H1 (cell line): ENCODE data around the gene C5AR1. TPM values are rescaled to one million over a fixed set of nuclear protein-coding genes. Genes with fewer than 3 reads are reported as not detected.

Experiments used
- CTCF ChIA-PET: fragments of 300-600 bp; sonication (Branson Sonifier 250); formaldehyde crosslinking; loops from one replicate; lab custom pipeline; 2021; ENCODE audit not compliant: partially characterized antibody; lab: Charles Lee
- POLR2A ChIA-PET: fragments of 300-600 bp; sonication (Branson Sonifier 250); formaldehyde crosslinking; loops from one replicate; lab custom pipeline; 2021; ENCODE audit warnings: inconsistent platforms; ENCODE audit not compliant: partially characterized antibody; lab: Charles Lee
- DNase-seq, 2 experiments: peaks; one replicate each; pipeline versions ENCODE4 v3.0.0 to v3.0.0-alpha.2; 2010 to 2022; ENCODE audit warnings: low spot score in 2 of 2, low read depth in 1 of 2, mixed read lengths in 1 of 2
- FAIRE-seq: peaks from 2 replicates; lab custom pipeline; 2011; peaks lifted over from hg19 to GRCh38; lab: Jason Lieb, UNC
- H2AFZ ChIP-seq: 2 replicates; pipeline ENCODE4 v1.8.1; 2012; ENCODE audit warnings: low read length, inconsistent platforms
- H2AK5ac ChIP-seq: 2 replicates; pipeline ENCODE4 v1.6.1; 2013; ENCODE audit warnings: low read depth, low read length
- H2BK120ac ChIP-seq: replicated peaks from 2 replicates; pipeline ENCODE3; 2013; ENCODE audit warnings: low read depth, low read length, inconsistent platforms
- H2BK12ac ChIP-seq: 2 replicates; pipeline ENCODE4 v1.6.1; 2013; ENCODE audit warnings: low read depth, low read length
- H2BK15ac ChIP-seq: 2 replicates; pipeline ENCODE4 v1.6.1; 2013; ENCODE audit warnings: low read length
- H2BK20ac ChIP-seq: 2 replicates; pipeline ENCODE4 v1.6.1; 2013; ENCODE audit warnings: low read length
- H2BK5ac ChIP-seq: 2 replicates; pipeline ENCODE4 v1.6.1; 2013; ENCODE audit warnings: low read depth, low read length
- H3K14ac ChIP-seq: 2 replicates; pipeline ENCODE4 v1.6.1; 2013; ENCODE audit warnings: inconsistent platforms; ENCODE audit not compliant: insufficient read length
- H3K18ac ChIP-seq: 2 replicates; pipeline ENCODE4 v1.6.1; 2013; ENCODE audit warnings: low read length; ENCODE audit errors: extremely low read depth
- H3K23ac ChIP-seq: 2 replicates; pipeline ENCODE4 v1.6.1; 2013; ENCODE audit warnings: inconsistent platforms; ENCODE audit not compliant: insufficient read length
- H3K23me2 ChIP-seq: 2 replicates; pipeline ENCODE4 v1.6.1; 2013; ENCODE audit warnings: low read depth, low read length
- H3K27ac ChIP-seq: 2 replicates; pipeline ENCODE4 v1.6.1; 2011; ENCODE audit warnings: low read depth, low read length, inconsistent platforms
- H3K27me3 ChIP-seq, 4 experiments: replicated peaks in 1 of 4; 1 replicate in 1 of 4; 2 replicates in 3 of 4; pipeline versions ENCODE4 v1.6.1 to v1.8.1; 2011 to 2013; ENCODE audit warnings: low read length in 3 of 4, mild to moderate bottlenecking in 3 of 4, inconsistent platforms in 2 of 4, mixed read lengths in 2 of 4, moderate library complexity in 1 of 4; ENCODE audit not compliant: control insufficient read depth in 3 of 4, insufficient read depth in 3 of 4; ENCODE audit errors: extremely low read depth in 1 of 4
- H3K36me3 ChIP-seq, 4 experiments: 2 replicates each; pipeline versions ENCODE4 v1.6.1 to v1.8.1; 2011 to 2013; ENCODE audit warnings: mild to moderate bottlenecking in 4 of 4, low read length in 3 of 4, moderate library complexity in 2 of 4, control low read depth in 1 of 4, inconsistent platforms in 1 of 4; ENCODE audit not compliant: insufficient read depth in 4 of 4, control insufficient read depth in 2 of 4
- H3K4ac ChIP-seq: replicated peaks from 2 replicates; pipeline ENCODE3; 2013; ENCODE audit warnings: low read length, low read depth, mixed read lengths, inconsistent platforms; ENCODE audit not compliant: insufficient read length
- H3K4me1 ChIP-seq, 4 experiments: replicated peaks in 1 of 4; 1 replicate in 1 of 4; 2 replicates in 3 of 4; pipeline versions ENCODE4 v1.6.1 to v1.8.1; 2011 to 2013; ENCODE audit warnings: low read length in 3 of 4, inconsistent platforms in 2 of 4, mixed read lengths in 1 of 4; ENCODE audit not compliant: insufficient read depth in 4 of 4, control insufficient read depth in 3 of 4
- H3K4me2 ChIP-seq, 2 experiments: 2 replicates each; pipeline versions ENCODE4 v1.6.1 to v1.8.1; 2011 to 2013; ENCODE audit warnings: low read depth in 2 of 2, low read length in 2 of 2, control low read depth in 1 of 2, inconsistent platforms in 1 of 2, mild to moderate bottlenecking in 1 of 2; ENCODE audit not compliant: insufficient read depth in 1 of 2
- H3K4me3 ChIP-seq, 4 experiments: fragments of 200-600, 300-600 bp in 1 of 4; sonication (generic), shearing (Covaris generic), sonication (Bioruptor Twin) in 1 of 4; 2 replicates each; pipeline versions ENCODE4 v1.5.1 to v1.8.1; 2011 to 2016; ENCODE audit warnings: low read length in 4 of 4, low read depth in 3 of 4, control low read depth in 2 of 4, inconsistent platforms in 2 of 4, mild to moderate bottlenecking in 2 of 4, mixed read lengths in 1 of 4, moderate library complexity in 1 of 4; ENCODE audit not compliant: insufficient read depth in 2 of 4; ENCODE audit errors: extremely low read depth in 1 of 4
- H3K56ac ChIP-seq: replicated peaks from 2 replicates; pipeline ENCODE3; 2013; ENCODE audit warnings: low read depth, mild to moderate bottlenecking, mixed read lengths, low read length, inconsistent platforms; ENCODE audit not compliant: insufficient read length
- H3K79me1 ChIP-seq: 2 replicates; pipeline ENCODE4 v1.6.1; 2013; ENCODE audit warnings: low read depth, low read length, control low read depth
- H3K79me2 ChIP-seq, 2 experiments: 2 replicates each; pipeline versions ENCODE4 v1.6.1 to v1.8.1; 2012 to 2013; ENCODE audit warnings: low read length in 2 of 2, mild to moderate bottlenecking in 2 of 2, inconsistent platforms in 1 of 2; ENCODE audit not compliant: insufficient read depth in 2 of 2, control insufficient read depth in 1 of 2
- H3K9ac ChIP-seq, 4 experiments: replicated peaks in 1 of 4; 1 replicate in 1 of 4; 2 replicates in 3 of 4; pipeline versions ENCODE4 v1.6.1 to v1.8.1; 2011 to 2013; ENCODE audit warnings: low read depth in 3 of 4, low read length in 3 of 4, control low read depth in 2 of 4, mild to moderate bottlenecking in 2 of 4, moderate library complexity in 2 of 4, inconsistent platforms in 1 of 4; ENCODE audit errors: extremely low read depth in 1 of 4
- H3K9me3 ChIP-seq, 2 experiments: 2 replicates each; pipeline versions ENCODE4 v1.6.1 to v1.8.1; 2012 to 2013; ENCODE audit warnings: mild to moderate bottlenecking in 2 of 2, moderate library complexity in 2 of 2, control low read depth in 1 of 2, inconsistent platforms in 1 of 2, low read depth in 1 of 2, low read length in 1 of 2, mixed read lengths in 1 of 2; ENCODE audit not compliant: insufficient read depth in 2 of 2
- H4K20me1 ChIP-seq, 2 experiments: replicated peaks in 1 of 2; 2 replicates each; pipeline versions ENCODE3 to v1.8.1; 2011 to 2013; ENCODE audit warnings: inconsistent platforms in 2 of 2, low read length in 2 of 2, mild to moderate bottlenecking in 1 of 2; ENCODE audit not compliant: insufficient read depth in 2 of 2, control insufficient read depth in 1 of 2
- H4K5ac ChIP-seq: 2 replicates; pipeline ENCODE4 v1.6.1; 2013; ENCODE audit warnings: low read length, low read depth, mixed read lengths, inconsistent platforms; ENCODE audit not compliant: insufficient read length
- H4K8ac ChIP-seq: 2 replicates; pipeline ENCODE4 v1.8.0; 2013; ENCODE audit warnings: mild to moderate bottlenecking, moderate library complexity, low read length, inconsistent platforms; ENCODE audit not compliant: insufficient read depth; ENCODE audit errors: extremely low read depth
- H4K91ac ChIP-seq: replicated peaks from 2 replicates; pipeline ENCODE3; 2013; ENCODE audit warnings: low read length, mixed read lengths, inconsistent platforms; ENCODE audit not compliant: insufficient read length
- TAF1 ChIP-seq: IDR thresholded peaks from 2 replicates; pipeline ENCODE4 v1.6.1; 2011; ENCODE audit warnings: mild to moderate bottlenecking, low read depth, low read length
- WGBS, 2 experiments: shearing (Covaris generic) in 1 of 2; methylation state at CpG; one replicate each; pipeline versions ENCODE4 v1.1.6 to v1.1.7; 2013 to 2015; ENCODE audit warnings: low lambda C conversion rate in 2 of 2, mixed read lengths in 2 of 2, inconsistent platforms in 1 of 2, low coverage in 1 of 2, missing lambda C conversion rate in 1 of 2; ENCODE audit not compliant: insufficient replicate concordance in 2 of 2, insufficient coverage in 1 of 2, insufficient read length in 1 of 2; ENCODE audit errors: extremely low coverage in 1 of 2, missing lambda C conversion rate in 1 of 2; 5-methylcytosine and 5-hydroxymethylcytosine counted together
- polyA plus RNA-seq, 7 experiments: library from polyadenylated mRNA; depleted of rRNA in 3 of 7; stranded (reverse) in 5 of 7; unstranded in 2 of 7; fragments of >200 nt in 5 of 7; fragments of 200-250 nt in 2 of 7; gene quantifications; 1 replicate in 5 of 7; 2 replicates in 1 of 7; 4 replicates in 1 of 7; pipeline versions ENCODE4 v1.2.1 to v1.2.3, GENCODE V29; 2011 to 2013; ENCODE audit warnings: missing spikeins in 2 of 7, mixed read lengths in 2 of 7
- total RNA-seq: library from RNA; stranded (reverse); fragmentation: NEBNext Ultra II Directional; extraction: Animal tissue kit (Norgen Biotek cat#: 25700); gene quantifications from 2 replicates; pipeline ENCODE4 v1.2.1, GENCODE V29; 2021

The C5AR1 gene
- total and polyA plus RNA-seq, 2 of the 8 experiments (the other 6 are each of a cell fraction or from before 2014, with no cell fraction given): 0.20 TPM; not detected in 1

DNA sequence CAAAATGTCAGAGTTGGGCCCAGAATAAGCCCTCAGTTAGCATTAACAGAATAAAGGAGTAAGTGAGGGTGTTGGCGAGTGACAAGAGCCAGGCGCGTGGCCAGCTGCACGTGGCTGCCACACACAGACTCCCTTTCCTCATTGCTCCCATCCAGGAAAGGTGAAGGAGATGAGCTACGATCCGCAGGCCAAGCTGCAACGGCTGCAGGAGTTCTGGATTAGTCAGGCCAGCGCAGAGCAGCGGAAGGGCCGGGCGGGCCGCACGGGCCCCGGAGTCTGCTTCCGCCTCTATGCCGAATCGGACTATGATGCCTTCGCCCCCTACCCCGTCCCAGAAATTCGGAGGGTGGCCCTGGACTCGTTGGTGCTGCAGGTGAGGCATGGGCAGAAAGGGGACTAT lies 52.7 kb downstream of the C5AR1 start:
- Histone ChIP-seq H3K23ac (no peak overlapping the region), H2AK5ac (no peak overlapping the region), H3K27ac (no peak overlapping the region), H3K79me1 (peaks cover 3% of the 10 kb centered on the region; the same call in 1 of the 2 replicates), H3K9ac (no peak overlapping the region), H2BK120ac (no peak overlapping the region), H3K79me2 (no peaks in the 10 kb centered on the region), H3K4me1 (no peaks in the 10 kb centered on the region), H3K4me2 (no peak overlapping the region), H3K4ac (no peak overlapping the region), H3K36me3 (peaks cover 38 to 78% (median 60%) of the 10 kb centered on the region in 4 experiments), H3K14ac (no peak overlapping the region), H3K4me3 (no peak overlapping the region), H3K56ac (no peak overlapping the region), H2BK20ac (no peak overlapping the region), H3K18ac (no peak overlapping the region), H4K5ac (no peak overlapping the region), H2BK12ac (no peak overlapping the region), H3K27me3 (no peaks in the 10 kb centered on the region), H2BK15ac (no peak overlapping the region), H4K8ac (no peak overlapping the region), H3K23me2 (no peaks in the 10 kb centered on the region), H2BK5ac (no peak overlapping the region), H3K9me3 (no peaks in the 10 kb centered on the region), H4K20me1 (peaks cover 3 to 14% of the 10 kb centered on the region in 2 experiments), H4K91ac (no peak overlapping the region), H2AFZ (no peak overlapping the region)
- DNase-seq (no peak), FAIRE-seq (no peak)
- ChIA-PET POLR2A (interaction anchor here (0.8 to 1.8 kb wide), 3 partner anchors 12 to 62 kb away, joined by 3 to 7 read pairs (median 4); partner anchors contain the start of gene DHX34), CTCF (interaction anchor here (0.7 to 1.5 kb wide), 5 partner anchors 11 to 74 kb away, joined by 3 to 4 read pairs (median 3); partner anchors contain the start of gene DHX34)
- WGBS, 2 experiments: 94% methylated on average over 21 of the region's 21 CpGs; no CpG with 5 or more reads in 1 of the 2 experiments
- no peak for TF ChIP-seq TAF1
